ENCODE data around the gene DIDO1.

Gene DIDO1

DNA sequence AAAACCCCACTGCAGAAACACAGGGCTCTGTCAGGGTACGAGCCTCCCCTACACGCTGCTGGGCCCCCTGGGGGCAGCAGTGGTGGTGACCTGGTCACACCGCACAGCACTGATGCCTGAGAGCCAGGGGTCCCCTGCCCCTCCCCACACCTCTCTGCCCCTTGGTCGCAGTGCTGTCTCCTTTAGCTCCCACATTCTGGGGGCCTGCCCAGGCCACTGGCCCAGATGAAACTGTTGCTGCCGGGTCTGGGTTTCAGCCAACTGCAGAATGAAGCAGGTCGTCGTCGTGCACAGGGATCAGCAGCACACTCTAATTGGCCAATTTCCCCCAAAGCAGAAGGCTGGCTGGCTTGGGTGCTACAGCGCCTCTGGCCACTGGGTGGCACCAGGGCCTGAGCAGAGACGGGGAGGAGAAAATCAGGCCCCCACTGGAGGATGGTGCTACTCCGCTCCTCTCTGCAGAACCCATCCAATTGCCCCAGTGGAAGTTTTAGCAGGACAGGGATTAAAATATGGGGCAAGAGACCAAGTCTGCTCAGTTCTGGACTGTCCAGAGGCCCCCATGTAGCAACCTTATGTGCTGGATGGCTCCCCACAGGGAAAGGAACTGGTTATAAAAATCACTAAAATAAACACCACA, 26.1 kb downstream of the DIDO1 start:
- TF ChIP-seq, protein P1, sequence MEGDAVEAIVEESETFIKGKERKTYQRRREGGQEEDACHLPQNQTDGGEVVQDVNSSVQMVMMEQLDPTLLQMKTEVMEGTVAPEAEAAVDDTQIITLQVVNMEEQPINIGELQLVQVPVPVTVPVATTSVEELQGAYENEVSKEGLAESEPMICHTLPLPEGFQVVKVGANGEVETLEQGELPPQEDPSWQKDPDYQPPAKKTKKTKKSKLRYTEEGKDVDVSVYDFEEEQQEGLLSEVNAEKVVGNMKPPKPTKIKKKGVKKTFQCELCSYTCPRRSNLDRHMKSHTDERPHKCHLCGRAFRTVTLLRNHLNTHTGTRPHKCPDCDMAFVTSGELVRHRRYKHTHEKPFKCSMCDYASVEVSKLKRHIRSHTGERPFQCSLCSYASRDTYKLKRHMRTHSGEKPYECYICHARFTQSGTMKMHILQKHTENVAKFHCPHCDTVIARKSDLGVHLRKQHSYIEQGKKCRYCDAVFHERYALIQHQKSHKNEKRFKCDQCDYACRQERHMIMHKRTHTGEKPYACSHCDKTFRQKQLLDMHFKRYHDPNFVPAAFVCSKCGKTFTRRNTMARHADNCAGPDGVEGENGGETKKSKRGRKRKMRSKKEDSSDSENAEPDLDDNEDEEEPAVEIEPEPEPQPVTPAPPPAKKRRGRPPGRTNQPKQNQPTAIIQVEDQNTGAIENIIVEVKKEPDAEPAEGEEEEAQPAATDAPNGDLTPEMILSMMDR (IDR thresholded peaks at IDR 0.05) = peak; percentile 75
- Mint-ChIP-seq H3K4me3 (peak overlapping the region; percentile 65), H3K4me1 (peaks cover 42% of the 10 kb centered on the region), H3K27ac (no peak overlapping the region), H3K9me3 (no peaks in the 10 kb centered on the region), H3K36me3 (ENCODE audit: low read depth) (peaks cover 38% of the 10 kb centered on the region), H3K27me3 (ENCODE audit: low read depth, poor library complexity) (no peaks in the 10 kb centered on the region)
- peak; percentile 78 for DNase-seq

DNA sequence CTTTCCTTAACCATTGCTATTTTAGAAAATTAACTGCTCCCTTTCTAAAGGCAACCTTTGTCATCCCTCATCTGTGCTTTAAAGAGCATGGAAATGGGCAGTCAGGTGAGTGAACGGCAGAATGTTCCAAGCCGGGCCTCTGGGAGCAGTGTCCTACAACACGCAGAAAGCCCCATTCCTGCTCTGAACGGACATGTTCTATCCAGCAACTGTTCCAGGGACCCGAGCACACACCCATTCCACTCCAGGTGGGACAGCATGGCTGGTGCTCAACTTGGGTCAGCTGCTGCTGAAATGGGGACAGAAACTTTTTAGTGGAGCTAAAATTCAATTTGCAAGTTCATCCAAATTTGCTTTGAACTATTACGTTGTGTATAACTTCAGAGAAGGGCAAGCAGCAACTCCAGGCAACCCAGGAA, 26.7 kb downstream of the DIDO1 start:
- Mint-ChIP-seq H3K4me3 (no peak overlapping the region), H3K27ac (no peak overlapping the region), H3K27me3 (ENCODE audit: low read depth, poor library complexity) (no peaks in the 10 kb centered on the region), H3K36me3 (ENCODE audit: low read depth) (peaks cover 34% of the 10 kb centered on the region), H3K4me1 (peaks cover 42% of the 10 kb centered on the region), H3K9me3 (no peaks in the 10 kb centered on the region)
- no peak for DNase-seq
- TF ChIP-seq, protein P1 (IDR thresholded peaks at IDR 0.05) = no peak

DNA sequence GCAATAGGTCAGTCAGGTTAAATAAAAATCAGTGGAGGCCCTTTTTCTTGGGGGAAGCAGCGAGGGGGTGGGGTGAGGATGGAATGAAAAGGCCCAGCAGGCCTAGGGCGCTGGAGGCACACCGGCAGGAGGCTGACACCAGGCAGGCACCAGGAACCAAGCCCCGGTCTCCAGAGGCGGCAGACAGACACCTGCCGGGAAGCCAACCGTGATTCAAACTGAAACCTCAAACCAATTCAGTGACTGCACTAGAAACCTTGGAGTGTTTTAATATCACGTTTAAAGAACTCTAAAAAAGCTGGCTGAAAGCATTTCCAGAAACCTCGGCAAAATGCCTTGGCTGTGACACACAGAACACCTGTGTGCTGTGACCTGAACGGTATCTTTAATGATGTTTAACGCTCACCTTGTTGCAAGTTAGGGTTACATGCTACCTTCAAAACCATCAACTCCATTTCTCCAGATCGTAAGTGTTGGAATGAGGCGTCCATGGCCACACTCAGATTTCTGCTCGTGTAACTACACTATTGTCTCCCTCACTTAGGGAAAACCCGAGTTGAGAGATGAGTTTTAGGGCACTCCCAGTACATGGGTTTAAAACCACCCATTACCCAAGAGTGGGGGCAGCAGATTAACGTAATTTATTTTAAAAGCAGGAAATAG, 27.2 kb downstream of the DIDO1 start:
- no peaks in the 10 kb centered on the region for H3K9me3 Mint-ChIP-seq
- peaks cover 42% of the 10 kb centered on the region for H3K4me1 Mint-ChIP-seq
- H3K27me3 Mint-ChIP-seq (ENCODE audit: low read depth, poor library complexity) = no peaks in the 10 kb centered on the region
- H3K4me3 Mint-ChIP-seq = no peak overlapping the region
- H3K36me3 Mint-ChIP-seq (ENCODE audit: low read depth) = peaks cover 35% of the 10 kb centered on the region
- no peak for DNase-seq
- TF ChIP-seq, protein P1 (IDR thresholded peaks at IDR 0.05) = no peak
- no peak overlapping the region for H3K27ac Mint-ChIP-seq

DNA sequence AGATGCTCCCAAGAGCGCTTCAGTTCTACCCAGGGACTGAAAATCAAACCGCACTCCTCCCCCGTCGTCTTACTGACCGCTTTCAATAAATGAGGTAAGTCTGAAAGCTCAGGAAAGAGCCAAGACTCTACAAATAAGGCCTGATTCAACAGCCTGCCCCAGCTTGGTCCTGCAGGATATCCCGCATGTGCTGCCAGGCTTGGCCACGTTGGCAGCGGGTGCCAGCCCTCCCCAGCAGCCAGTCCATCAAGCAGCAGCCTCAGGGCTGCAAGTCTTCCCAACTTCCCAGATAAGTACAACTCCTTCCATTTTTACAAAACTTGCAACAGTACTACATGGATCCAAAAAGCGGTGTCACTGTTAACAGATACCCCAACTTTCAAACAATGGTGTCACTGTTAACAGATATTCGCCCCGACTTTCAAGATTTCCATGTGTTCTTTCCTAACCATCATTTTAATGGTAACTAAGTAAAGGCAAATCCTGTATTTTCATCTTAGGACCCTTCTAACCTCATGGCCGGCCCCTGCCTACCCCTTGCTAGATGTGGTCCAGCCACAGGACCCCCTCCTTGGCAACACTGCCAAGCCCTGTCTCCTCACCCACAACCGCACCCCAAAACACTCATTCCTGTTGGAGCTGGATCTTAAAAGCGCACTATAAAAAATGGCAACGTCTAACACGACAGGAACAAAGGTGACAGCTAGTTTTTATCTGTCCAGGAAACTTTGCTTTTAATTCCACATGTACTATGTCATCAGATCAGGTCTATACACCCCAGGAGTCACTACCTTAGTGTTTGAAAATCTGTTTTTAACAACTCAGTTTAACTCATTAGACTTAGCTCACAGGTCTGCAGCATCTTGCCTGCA, 28.0 kb downstream of the DIDO1 start:
- Mint-ChIP-seq H3K9me3 (no peaks in the 10 kb centered on the region), H3K36me3 (ENCODE audit: low read depth) (peaks cover 38% of the 10 kb centered on the region), H3K4me1 (peaks cover 42% of the 10 kb centered on the region), H3K27me3 (ENCODE audit: low read depth, poor library complexity) (no peaks in the 10 kb centered on the region), H3K27ac (no peak overlapping the region), H3K4me3 (no peak overlapping the region)
- DNase-seq = no peak
- TF ChIP-seq, protein P1 (IDR thresholded peaks at IDR 0.05) = no peak

DNA sequence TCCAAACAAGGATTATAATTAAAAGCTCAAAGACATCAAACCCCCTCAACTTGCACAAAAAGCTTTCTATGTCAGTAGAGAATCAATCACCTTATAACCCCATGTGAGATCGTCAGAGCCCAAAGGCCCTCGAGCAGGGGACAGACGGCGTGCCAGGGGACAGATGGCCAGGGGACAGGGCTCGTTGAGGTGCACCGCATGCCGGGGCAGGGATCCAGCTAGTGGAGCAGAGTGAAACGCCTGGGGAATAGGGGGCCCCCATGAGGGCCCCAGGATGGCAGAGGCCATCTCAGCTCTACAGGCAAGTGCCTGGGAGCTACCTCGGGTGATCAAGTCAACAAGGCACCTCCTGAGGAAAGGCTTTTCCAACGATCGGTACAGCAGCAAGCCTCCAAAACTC, 28.6 kb downstream of the DIDO1 start:
- no peak overlapping the region for H3K4me3 Mint-ChIP-seq
- H3K27ac Mint-ChIP-seq = peak overlapping the region; percentile 50
- peaks cover 44% of the 10 kb centered on the region for H3K36me3 Mint-ChIP-seq (ENCODE audit: low read depth)

More for the DNA sequence above, 28.6 kb downstream of the DIDO1 start:
- Mint-ChIP-seq H3K9me3 (no peaks in the 10 kb centered on the region), H3K27me3 (ENCODE audit: low read depth, poor library complexity) (no peaks in the 10 kb centered on the region), H3K4me1 (peaks cover 47% of the 10 kb centered on the region)
- no peak for DNase-seq
- TF ChIP-seq, protein P1 (IDR thresholded peaks at IDR 0.05) = no peak

Measured in nephron progenitor cell (in vitro differentiated cells).